ENCODE results near the gene ABCB6.

GRCh38 chr2:219174801-219175200, 44.0 kb downstream of the ABCB6 start:
- no peak for TF ChIP-seq CTCF (IDR thresholded peaks at IDR 0.05)
- no peak for TF ChIP-seq POLR2A (IDR thresholded peaks at IDR 0.05)
- no peak for TF ChIP-seq POLR2AphosphoS5 (IDR thresholded peaks at IDR 0.05; ENCODE audit: insufficient read depth in 1 of 2, low read depth in 1 of 2)

Data from vagina (tissue), 2 donors.